CD4-positive, alpha-beta memory T cell (primary cell): Measurements from ENCODE around the gene KHNYN. TPM values are rescaled to one million over a fixed set of nuclear protein-coding genes. Genes with fewer than 3 reads are reported as not detected.
A peak's percentile ranks its signal among the peaks of the same experiment; 100 is the strongest.
"Not testable (repeated sequence)": the region's sequence is repeated elsewhere in the genome, so short reads cannot be mapped to it uniquely, and the experiment has no call there.

Source experiments
- CTCF ChIA-PET: fragments of 350-600 bp; sonication (Branson Sonifier 250); formaldehyde crosslinking; loops from one replicate; lab custom pipeline; 2021; ENCODE audit warnings: inconsistent platforms; ENCODE audit not compliant: partially characterized antibody; lab: Charles Lee
- POLR2A ChIA-PET: fragments of 350-600 bp; sonication (Branson Sonifier 250); formaldehyde crosslinking; loops from one replicate; lab custom pipeline; 2021; ENCODE audit not compliant: partially characterized antibody; lab: Charles Lee
- DNase-seq, 5 donors: peaks; one replicate each; pipeline versions ENCODE4 v3.0.0 to v3.0.0-alpha.2; 2020 to 2022; ENCODE audit warnings: mixed read lengths in 1 of 5
- H3K27ac ChIP-seq: one replicate; pipeline ENCODE4 v1.7.0; 2013; ENCODE audit warnings: low read depth, low read length
- H3K27me3 ChIP-seq: 2 replicates; pipeline ENCODE4 v1.7.0; 2013; ENCODE audit warnings: mild to moderate bottlenecking, low read length, moderate library complexity; ENCODE audit not compliant: insufficient read depth
- H3K36me3 ChIP-seq: 2 replicates; pipeline ENCODE4 v1.7.0; 2013; ENCODE audit warnings: mild to moderate bottlenecking, low read length, moderate library complexity; ENCODE audit not compliant: insufficient read depth
- H3K4me1 ChIP-seq: 2 replicates; pipeline ENCODE4 v1.7.0; 2013; ENCODE audit warnings: mild to moderate bottlenecking, low read length, moderate library complexity; ENCODE audit not compliant: insufficient read depth
- H3K4me3 ChIP-seq, 2 donors: one replicate each; pipeline ENCODE4 v1.7.0; 2013; ENCODE audit warnings: low read length in 2 of 2, mild to moderate bottlenecking in 1 of 2
- H3K9me3 ChIP-seq, 2 donors: one replicate each; pipeline ENCODE4 v1.7.0; 2013; ENCODE audit warnings: low read length in 2 of 2, control low read depth in 1 of 2; ENCODE audit not compliant: control insufficient read depth in 1 of 2
- H3K27ac Mint-ChIP-seq, 7 donors: one replicate each; pipeline ENCODE4 v1.8.0; 2020 to 2021; ENCODE audit warnings: mixed read lengths in 7 of 7, mild to moderate bottlenecking in 6 of 7, inconsistent platforms in 3 of 7, moderate library complexity in 3 of 7
- H3K27me3 Mint-ChIP-seq, 2 donors: one replicate each; pipeline ENCODE4 v1.8.0; 2020 to 2021; ENCODE audit warnings: mixed read lengths in 2 of 2
- H3K36me3 Mint-ChIP-seq, 2 donors: one replicate each; pipeline ENCODE4 v1.8.0; 2020 to 2021; ENCODE audit warnings: mixed read lengths in 2 of 2, inconsistent platforms in 1 of 2, mild to moderate bottlenecking in 1 of 2
- H3K4me1 Mint-ChIP-seq, 4 donors: one replicate each; pipeline ENCODE4 v1.8.0; 2020 to 2021; ENCODE audit warnings: mixed read lengths in 4 of 4, mild to moderate bottlenecking in 1 of 4
- H3K4me3 Mint-ChIP-seq, 8 donors: one replicate each; pipeline ENCODE4 v1.8.0; 2020 to 2021; ENCODE audit warnings: mixed read lengths in 8 of 8, mild to moderate bottlenecking in 7 of 8, moderate library complexity in 6 of 8, inconsistent platforms in 3 of 8
- H3K9me3 Mint-ChIP-seq, 8 donors: one replicate each; pipeline ENCODE4 v1.8.0; 2020 to 2021; ENCODE audit warnings: mixed read lengths in 8 of 8, mild to moderate bottlenecking in 5 of 8, inconsistent platforms in 3 of 8, moderate library complexity in 1 of 8
- intact Hi-C: fragments of 100-400 bp; cut with micrococcal nuclease; formaldehyde crosslinking; loops from one replicate; pipeline ENCODE4 v1.15.1; 2023
- polyA plus RNA-seq, 2 donors: library from polyadenylated mRNA; unstranded; fragments of 300-500 nt; fragmentation: Illumina TruSeq; gene quantifications; one replicate each; pipeline ENCODE4 v1.2.3, GENCODE V29; 2021
- total RNA-seq, 2 experiments: library from RNA; stranded (reverse); gene quantifications; one replicate each; pipeline ENCODE4 v1.2.3, GENCODE V29; 2021

Gene KHNYN
- total and polyA plus RNA-seq, 4 experiments from 2014 or later = 11.6 to 142 (median 78.9) TPM

DNA sequence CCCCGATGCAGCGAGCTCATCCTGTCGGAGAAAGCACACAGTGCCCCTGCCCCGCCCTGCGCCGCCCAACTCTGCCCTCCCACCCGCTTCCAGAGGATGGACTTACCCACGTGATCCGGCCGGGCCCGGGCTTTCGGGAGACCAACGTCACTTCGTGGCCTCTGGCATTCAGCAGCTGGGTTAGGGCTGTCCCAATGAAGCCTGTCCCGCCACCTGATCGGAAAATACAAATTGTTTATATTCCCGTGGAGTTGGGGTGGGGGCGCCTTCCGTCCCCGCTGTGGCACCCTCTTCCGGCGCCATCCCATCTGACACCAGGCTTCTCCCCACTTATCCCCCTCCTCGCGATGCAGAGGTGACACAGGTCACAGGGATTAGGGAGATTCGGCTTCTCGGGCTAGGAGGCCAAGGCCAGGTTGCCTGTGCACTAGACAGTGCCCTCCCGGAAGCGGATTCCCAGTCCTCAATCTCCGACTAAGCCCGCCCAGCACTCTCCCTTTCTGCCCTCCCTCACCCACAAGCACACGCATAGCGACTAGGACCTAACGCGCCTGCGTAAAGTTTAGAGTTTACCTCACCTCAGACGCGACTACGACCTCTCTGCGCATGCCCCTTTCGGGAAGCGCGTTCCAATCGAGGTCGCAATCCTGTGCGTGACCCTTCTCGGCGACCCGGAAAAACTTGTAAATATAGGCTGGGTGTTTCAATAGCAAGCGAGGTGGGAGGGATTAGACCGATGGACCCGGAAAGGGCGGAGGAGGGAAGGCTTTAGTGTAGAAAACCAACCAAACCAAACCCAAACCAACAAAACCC, 12.7 kb downstream of the KHNYN start, which contains the start of gene SDR39U1:
SDR39U1 (minus strand) TSS at position 537 of the 813 bp plus-strand sequence; CDS start at position 530, 7 bp downstream.
- no peaks in the 10 kb centered on the region for H3K27me3 ChIP-seq
- intact Hi-C loops = loop anchor here (1.0 to 10.0 kb wide), 7 partner anchors 13 to 978 kb away; partner anchors contain the start of genes CBLN3, GMPR2, KHNYN and MDP1
- H3K27ac ChIP-seq = peak within 1 kb of the TSS; percentile 93
- peaks cover 31% of the 10 kb centered on the region for H3K36me3 ChIP-seq
- peak within 1 kb of the TSS; percentile 73 to 85 for H3K4me3 ChIP-seq
- Mint-ChIP-seq H3K36me3 (peaks cover 14 to 45% of the 10 kb centered on the region in 2 donors), H3K4me1 (peaks cover 20 to 57% (median 41%) of the 10 kb centered on the region in 4 donors), H3K9me3 (peaks cover 0 to 2% (median 0%) of the 10 kb centered on the region in 8 donors), H3K27ac (peak within 1 kb of the TSS; percentile 93 to 99 (median 99)), H3K4me3 (peak within 1 kb of the TSS; percentile 87 to 97 (median 92)), H3K27me3 (no peaks in the 10 kb centered on the region)
- H3K4me1 ChIP-seq = peaks cover 27% of the 10 kb centered on the region
- peak; percentile 95 to 99 (median 98) for DNase-seq
- ChIA-PET CTCF (interaction anchor here (0.7 to 24.1 kb wide), 8 partner anchors 11 to 247 kb away, joined by 3 to 791 read pairs (median 4); partner anchors contain the start of genes ADCY4, CBLN3, KHNYN and RIPK3), POLR2A (interaction anchor here (0.7 to 9.9 kb wide), 23 partner anchors 11 to 1121 kb away, joined by 3 to 215 read pairs (median 5); partner anchors contain the start of genes ADCY4, CBLN3, CHMP4A and CIDEB)
- H3K9me3 ChIP-seq = no peaks in the 10 kb centered on the region

DNA sequence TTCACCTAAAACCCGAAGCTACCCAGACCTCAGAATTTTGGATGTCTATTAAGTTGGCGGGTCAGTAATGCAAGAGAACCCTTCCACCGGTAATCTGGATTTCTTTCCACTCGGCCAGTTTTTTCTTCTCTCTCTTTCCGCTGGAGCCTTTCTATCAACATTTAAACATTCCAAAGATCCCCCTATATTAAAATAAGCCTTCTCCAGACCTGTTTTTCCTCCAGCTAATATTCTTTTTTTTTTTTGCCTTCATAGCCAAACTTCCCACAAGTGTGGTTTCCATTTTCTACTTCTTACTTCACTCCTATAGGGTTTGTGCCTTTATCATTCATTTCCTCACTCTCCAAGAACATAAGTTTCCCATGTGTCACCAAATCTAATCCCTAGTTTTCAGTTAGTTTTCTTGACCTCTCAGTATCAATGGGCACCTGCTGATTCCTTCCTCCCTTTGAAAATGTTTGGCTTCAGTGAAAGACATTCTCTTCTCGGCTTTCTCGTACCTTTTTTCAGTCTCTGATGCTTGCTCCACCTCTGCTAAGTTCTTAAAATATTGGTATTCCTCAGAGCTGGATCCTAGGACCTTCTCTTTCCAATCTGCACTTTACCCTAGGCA, 13.4 kb downstream of the KHNYN start:
- intact Hi-C loops = loop anchor here (5.0 to 10.0 kb wide), 3 partner anchors 234 to 978 kb away; partner anchors contain the start of genes NGDN and THTPA
- Mint-ChIP-seq H3K36me3 (peaks cover 11 to 38% of the 10 kb centered on the region in 2 donors), H3K4me1 (peaks cover 14 to 50% (median 34%) of the 10 kb centered on the region in 4 donors), H3K9me3 (peaks cover 0 to 2% (median 0%) of the 10 kb centered on the region in 8 donors), H3K27me3 (no peaks in the 10 kb centered on the region), H3K27ac (peak overlapping the region; percentile 93 to 99 (median 99)), H3K4me3 (peak overlapping the region; percentile 87 to 97 (median 92))
- no peak for DNase-seq
- H3K4me1 ChIP-seq = peaks cover 21% of the 10 kb centered on the region
- H3K27me3 ChIP-seq = no peaks in the 10 kb centered on the region
- peak overlapping the region; percentile 93 for H3K27ac ChIP-seq
- H3K4me3 ChIP-seq = peak overlapping the region; percentile 73 to 85
- no peaks in the 10 kb centered on the region for H3K9me3 ChIP-seq
- POLR2A ChIA-PET = interaction anchor here (0.7 to 9.9 kb wide), 11 partner anchors 10 to 1122 kb away, joined by 3 to 215 read pairs (median 11); partner anchors contain the start of genes ADCY4, CBLN3, CHMP4A and DHRS1
- CTCF ChIA-PET = interaction anchor here (1.1 to 24.1 kb wide), 4 partner anchors 11 to 201 kb away, joined by 3 to 791 read pairs (median 37); partner anchors contain the start of genes ADCY4, CBLN3, KHNYN and RIPK3
- H3K36me3 ChIP-seq = peaks cover 24% of the 10 kb centered on the region

DNA sequence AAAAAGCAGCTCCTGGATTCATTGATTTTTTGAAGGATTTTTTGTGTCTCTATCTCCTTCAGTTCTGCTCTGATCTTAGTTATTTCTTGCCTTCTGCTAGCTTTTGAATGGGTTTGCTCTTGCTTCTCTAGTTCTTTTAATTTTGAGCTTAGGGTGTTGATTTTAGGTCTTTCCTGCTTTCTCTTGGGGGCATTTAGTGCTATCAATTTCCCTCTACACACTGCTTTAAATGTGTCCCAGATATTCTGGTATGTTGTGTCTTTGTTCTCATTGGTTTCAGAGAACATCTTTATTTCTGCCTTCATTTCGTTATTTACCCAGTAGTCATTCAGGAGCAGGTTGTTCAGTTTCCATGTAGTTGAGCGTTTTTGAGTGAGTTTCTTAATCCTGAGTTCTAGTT, 21.1 kb downstream of the KHNYN start:
- H3K4me1 ChIP-seq, intact Hi-C loops, H3K9me3 ChIP-seq, POLR2A ChIA-PET, H3K27me3 ChIP-seq, CTCF ChIA-PET, H3K4me1 Mint-ChIP-seq, H3K27me3 Mint-ChIP-seq, H3K4me3 Mint-ChIP-seq, H3K27ac Mint-ChIP-seq, H3K9me3 Mint-ChIP-seq, H3K27ac ChIP-seq, H3K36me3 ChIP-seq, DNase-seq, H3K4me3 ChIP-seq: not testable (repeated sequence)
- peaks cover 7 to 26% of the 10 kb centered on the region in 2 donors for H3K36me3 Mint-ChIP-seq

DNA sequence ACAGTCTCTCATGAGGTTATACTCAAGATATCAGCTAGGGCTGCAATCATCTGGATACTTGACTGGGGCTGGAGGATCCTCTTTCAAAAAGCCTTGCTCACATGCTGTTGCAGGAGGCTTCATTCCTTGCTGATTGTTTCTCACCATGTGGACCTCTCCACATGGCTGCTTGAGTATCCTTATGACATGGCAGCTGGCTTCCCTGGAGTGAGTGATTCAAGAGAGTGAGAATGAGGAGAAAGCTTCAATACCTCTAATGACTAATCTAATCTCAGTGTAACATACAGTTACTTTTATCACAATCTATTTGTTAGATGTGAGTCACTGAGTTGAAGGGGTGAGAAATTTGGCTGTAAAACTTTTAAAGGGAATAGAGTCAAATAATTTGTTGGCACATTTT, 27.2 kb downstream of the KHNYN start:
- H3K9me3 Mint-ChIP-seq = peaks cover under 1 to 13% (median 7%) of the 10 kb centered on the region in 8 donors
- Histone ChIP-seq H3K9me3 (no peaks in the 10 kb centered on the region), H3K4me3 (no peak overlapping the region), H3K36me3 (no peaks in the 10 kb centered on the region), H3K4me1 (no peaks in the 10 kb centered on the region), H3K27ac (no peak overlapping the region), H3K27me3 (no peaks in the 10 kb centered on the region)
- intact Hi-C loops = no loop called here
- DNase-seq = no peak
- peaks cover 4 to 20% of the 10 kb centered on the region in 2 donors for H3K36me3 Mint-ChIP-seq
- H3K4me3 Mint-ChIP-seq = no peak overlapping the region
- H3K27me3 Mint-ChIP-seq = no peaks in the 10 kb centered on the region
- no peak overlapping the region for H3K27ac Mint-ChIP-seq
- POLR2A ChIA-PET = no interaction called here
- CTCF ChIA-PET = no interaction called here
- peaks cover 0 to 4% (median 1%) of the 10 kb centered on the region in 4 donors for H3K4me1 Mint-ChIP-seq

DNA sequence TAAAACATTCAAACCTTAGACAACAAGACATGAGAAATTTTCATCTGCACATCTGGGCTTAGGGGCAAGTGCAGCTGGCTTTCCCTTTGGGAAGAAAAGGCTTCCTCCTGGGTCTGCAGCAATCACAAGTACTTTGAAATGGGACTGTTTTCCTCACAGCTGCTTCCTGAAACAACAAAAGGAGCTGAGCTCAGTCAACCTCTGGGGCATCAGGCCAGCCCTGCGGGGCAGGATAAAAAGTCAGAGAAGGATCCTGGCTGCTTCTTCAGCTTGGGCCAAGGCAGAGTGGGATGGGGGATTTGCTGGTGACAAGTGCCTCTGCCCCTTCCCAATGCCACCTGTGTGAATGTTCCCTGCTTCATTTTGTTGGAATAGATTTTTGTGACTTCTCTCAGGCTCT, 29.0 kb downstream of the KHNYN start:
- Histone ChIP-seq H3K4me1 (peaks cover 3% of the 10 kb centered on the region), H3K27ac (no peak overlapping the region), H3K36me3 (no peaks in the 10 kb centered on the region), H3K27me3 (no peaks in the 10 kb centered on the region), H3K9me3 (no peaks in the 10 kb centered on the region), H3K4me3 (no peak overlapping the region)
- Mint-ChIP-seq H3K9me3 (peaks cover 2 to 13% (median 5%) of the 10 kb centered on the region in 8 donors), H3K4me1 (peaks cover 2 to 7% (median 5%) of the 10 kb centered on the region in 4 donors), H3K36me3 (peaks cover 4 to 12% of the 10 kb centered on the region in 2 donors), H3K27ac (no peak overlapping the region), H3K27me3 (no peaks in the 10 kb centered on the region), H3K4me3 (no peak overlapping the region)
- CTCF ChIA-PET = no interaction called here
- POLR2A ChIA-PET = no interaction called here
- DNase-seq = no peak
- intact Hi-C loops = no loop called here

DNA sequence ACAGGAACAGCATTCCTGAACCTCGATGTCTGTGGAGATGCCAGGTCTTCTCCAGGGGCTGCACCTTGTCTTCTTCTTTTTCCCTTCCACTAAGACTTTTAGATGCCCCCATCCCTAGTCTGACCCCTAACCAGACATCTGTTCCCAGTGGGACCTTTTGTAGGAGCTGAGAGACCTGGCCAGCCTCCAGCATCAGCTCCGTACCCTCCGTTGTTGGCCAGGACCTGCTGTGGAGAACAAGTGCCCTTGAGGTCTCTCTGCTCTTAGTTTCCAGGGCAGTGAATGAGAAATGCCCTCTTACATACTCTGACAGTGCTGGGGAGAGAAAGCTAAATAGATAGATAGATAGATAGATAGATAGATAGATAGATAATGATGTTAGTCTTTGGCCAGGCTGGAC, 29.6 kb downstream of the KHNYN start:
- no peaks in the 10 kb centered on the region for H3K27me3 ChIP-seq
- ChIA-PET CTCF (no interaction called here), POLR2A (no interaction called here)
- peaks cover 6 to 13% (median 11%) of the 10 kb centered on the region in 4 donors for H3K4me1 Mint-ChIP-seq
- no peak overlapping the region for H3K27ac Mint-ChIP-seq
- H3K4me3 Mint-ChIP-seq = no peak overlapping the region
- intact Hi-C loops = no loop called here
- H3K27ac ChIP-seq = no peak overlapping the region
- no peaks in the 10 kb centered on the region for H3K27me3 Mint-ChIP-seq
- peaks cover 0 to 8% of the 10 kb centered on the region in 2 donors for H3K36me3 Mint-ChIP-seq
- peaks cover 2 to 7% (median 4%) of the 10 kb centered on the region in 8 donors for H3K9me3 Mint-ChIP-seq
- H3K9me3 ChIP-seq = no peaks in the 10 kb centered on the region
- no peak for DNase-seq
- peaks cover 8% of the 10 kb centered on the region for H3K4me1 ChIP-seq
- no peaks in the 10 kb centered on the region for H3K36me3 ChIP-seq
- H3K4me3 ChIP-seq = no peak overlapping the region
